HG03558 (cell line): ENCODE measurements around the gene SETD3.

Source experiments
- ATAC-seq: cut with Tn5 transposase; IDR thresholded peaks from one replicate; pipeline ENCODE4 v1.9.1; 2021; ENCODE audit warnings: moderate number of reproducible peaks; ENCODE audit not compliant: unreplicated experiment; ENCODE audit errors: extremely low read depth

Gene SETD3

DNA sequence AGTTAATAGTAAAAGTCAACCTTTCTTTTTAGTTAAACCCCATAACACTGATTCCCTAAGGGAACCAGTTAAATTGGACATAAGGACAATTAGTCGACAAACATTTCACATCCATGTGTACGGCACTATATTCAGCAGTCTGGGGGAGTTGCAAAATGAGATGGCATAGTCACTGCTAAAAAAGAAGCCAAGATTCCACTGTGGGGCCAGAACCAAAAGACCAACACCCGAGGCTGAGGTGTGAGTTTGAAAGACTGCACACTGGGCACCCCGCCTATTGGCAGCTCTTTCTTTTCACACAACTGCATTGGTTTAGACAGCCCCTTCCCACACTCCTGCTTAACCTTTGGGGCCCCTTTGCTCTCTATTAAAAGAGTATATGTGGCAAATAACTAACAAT, 16.7 kb downstream of the SETD3 start:
- ATAC-seq = no peak

DNA sequence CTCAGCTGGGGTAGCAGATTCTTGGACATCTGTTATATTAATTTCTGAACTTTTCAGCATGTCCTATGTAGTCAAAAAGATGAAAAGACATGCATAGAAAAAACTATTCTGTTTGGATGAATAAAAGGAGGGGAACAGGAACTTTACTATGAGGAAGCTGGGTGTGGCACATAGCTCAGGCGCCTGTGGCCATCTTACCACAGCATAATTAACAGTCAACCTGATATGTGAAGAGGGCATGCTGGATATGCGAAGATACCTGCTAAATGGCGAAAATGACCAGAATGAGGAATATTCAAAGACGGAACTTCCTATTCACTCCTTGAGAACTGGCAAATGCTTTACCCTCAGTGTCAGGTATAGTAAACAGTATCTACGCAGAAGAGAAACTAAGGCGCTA, 18.4 kb downstream of the SETD3 start:
- ATAC-seq = no peak

DNA sequence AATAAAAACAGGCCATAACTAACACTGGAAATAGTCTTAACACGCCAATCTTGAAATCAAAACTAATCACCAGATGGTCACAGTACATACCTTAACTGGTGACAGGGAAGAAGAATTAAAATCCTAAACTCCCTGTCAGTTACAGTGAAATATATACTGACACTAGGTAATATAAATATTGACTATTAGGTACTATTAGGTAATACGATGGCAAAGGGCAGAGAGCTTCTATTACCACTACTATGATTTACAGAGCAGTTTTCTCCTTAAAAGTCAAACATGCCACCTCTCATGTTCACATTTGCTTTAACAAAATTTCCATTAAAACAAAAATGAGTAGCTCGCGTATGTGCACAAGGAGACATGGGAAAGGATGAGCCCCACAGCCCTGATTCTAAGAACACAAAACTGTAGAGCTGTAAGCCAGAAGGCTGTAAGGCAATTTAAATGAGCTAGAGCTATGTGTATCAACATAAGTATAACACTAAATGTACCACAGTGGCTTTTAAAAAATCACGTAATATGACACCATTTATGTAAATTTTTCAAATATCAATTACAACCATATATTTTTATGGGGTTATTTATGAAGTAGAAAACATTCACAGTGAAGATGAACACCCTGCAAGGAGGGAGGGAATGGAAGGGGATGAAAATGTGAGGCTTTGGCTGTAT, 19.1 kb downstream of the SETD3 start:
- no peak for ATAC-seq

DNA sequence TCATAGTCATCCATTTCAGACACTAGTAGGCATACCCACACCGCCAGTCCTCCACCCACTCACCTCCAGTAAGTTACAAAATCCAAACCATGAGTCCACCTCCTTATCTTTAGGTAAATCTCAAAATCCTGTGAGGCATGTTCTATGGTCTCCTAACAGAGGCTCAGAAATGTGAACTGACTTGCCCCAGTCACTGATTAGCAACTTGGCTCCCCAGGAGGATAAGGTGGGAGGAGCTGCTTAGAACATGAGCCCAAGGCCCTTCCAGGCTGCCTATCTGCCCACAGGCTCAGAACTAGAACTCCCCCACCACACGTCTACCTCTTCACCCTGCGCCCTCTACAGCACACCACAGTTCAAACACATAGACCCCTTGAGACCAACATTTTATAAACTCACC, 19.9 kb downstream of the SETD3 start:
- no peak for ATAC-seq

DNA sequence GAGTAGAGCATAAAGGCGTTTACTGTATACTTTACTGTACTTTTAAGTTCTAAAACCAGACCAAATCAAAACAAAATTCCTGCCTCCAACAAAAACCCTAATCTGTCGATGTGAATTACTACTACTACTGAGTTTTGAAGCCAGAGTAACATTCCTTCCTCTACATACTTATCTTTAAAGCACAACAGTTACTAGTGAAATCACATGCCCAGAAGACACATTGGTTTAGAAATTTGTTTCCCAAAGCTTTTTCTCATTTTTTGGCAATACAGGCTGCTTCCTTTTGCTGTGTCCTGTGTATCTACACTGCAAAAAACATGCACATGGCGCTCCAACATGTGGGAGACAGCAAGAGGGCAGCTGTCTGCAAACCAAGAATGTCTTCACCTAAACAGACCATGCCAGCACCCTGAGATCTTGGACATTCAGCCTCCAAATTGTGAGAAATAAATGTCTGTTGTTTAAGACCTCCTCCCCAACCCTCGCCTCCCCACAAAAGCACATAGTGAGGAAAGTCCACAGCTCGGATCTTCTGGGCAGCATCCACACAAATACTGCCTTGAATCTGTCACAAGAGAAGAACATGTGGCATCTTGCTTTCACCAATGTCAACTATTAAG, 21.1 kb downstream of the SETD3 start:
- ATAC-seq = no peak

DNA sequence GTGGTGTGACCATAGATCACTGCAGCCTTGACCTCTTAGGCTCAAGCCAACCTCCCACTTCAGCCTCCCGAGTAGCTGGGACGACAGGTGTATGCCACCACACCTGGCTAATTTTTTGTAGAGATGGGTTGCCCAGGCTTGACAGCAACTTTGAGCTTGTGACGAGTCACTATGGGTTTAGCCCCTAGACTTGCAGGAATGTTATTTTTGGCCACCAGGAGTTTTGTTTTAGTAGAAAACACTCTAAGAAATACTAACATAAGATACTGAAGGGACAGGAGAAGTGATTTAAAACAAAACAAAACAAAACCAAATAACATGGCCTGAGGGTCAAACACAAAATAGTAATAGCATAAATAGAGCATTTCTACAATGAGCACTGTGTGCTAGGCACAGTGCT, 26.4 kb downstream of the SETD3 start:
- ATAC-seq = no peak

DNA sequence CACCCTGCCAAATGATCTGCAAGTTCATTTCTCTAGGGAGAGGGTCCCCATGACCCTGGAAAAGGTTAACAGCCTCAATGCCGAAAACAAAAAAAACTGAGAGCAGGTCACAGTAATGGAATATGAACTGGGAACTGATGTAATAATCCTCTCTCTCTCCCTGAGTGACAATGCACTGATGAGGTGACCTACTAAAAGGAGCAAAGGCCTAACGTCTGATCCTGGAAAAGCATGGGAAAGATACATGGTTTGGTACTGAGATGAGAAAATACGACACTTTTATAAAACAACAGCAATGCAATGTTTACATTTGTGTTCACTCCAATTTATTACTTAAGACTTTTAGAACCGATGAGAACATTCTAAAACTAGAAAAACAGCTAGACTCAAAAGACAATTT, 27.7 kb downstream of the SETD3 start:
- ATAC-seq = no peak

DNA sequence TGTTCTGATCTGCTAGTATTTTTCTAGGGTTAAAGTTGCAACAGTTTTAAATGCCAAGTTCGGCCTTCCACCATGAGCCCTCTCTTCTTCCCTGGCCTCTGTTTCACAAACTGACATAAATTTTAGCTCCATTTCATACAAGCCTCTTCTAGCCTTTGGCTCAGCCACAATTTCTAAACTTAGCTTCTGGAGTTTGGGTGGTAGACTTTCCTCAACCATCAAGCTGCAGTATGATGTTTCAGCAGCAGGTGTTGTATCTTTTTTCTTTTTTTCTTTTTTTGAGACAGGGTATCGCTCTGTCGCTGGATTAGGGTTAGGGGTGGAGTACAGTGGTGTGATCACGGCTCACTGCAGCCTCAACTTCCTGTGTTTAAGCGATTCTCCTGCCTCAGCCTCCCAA, 29.4 kb downstream of the SETD3 start:
- ATAC-seq = no peak

DNA sequence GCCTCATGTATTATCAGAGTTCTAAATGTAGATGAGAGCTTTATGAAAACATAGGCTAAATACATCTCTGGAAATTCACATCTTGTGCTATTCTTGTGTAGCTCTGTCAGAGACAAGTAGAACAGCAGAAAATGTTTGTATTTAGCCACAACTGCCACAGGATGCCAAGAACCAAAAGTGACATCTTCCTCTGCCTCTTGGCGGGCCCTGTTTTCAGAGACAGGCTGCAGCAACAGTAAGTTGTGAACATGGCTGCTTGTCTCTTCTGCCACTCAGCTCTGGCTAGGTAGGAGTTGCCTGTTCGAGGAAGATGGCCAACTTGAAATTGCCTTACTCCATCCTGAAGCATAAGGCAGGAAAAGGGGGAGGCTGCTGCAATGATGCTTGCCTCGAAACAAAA, 30.4 kb downstream of the SETD3 start:
- ATAC-seq = no peak

DNA sequence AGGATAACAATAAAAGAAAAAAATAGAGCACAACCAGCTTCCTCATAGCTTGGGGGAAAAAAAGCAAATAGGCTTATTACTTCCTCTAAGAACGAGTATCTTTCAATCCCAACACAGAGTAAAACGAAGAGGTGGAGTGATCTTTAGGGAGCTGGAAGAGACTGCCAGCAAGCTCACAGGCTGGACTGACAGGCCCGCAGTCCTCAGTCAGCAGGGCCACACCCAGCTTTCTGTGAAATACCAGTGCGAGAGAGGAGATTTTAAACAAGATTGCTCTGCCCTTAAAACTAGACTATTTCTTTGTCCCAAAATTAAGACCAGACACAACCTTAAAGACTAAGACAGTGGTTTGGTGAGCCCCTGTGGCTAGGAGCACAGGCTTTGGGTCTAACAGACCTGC, 32.9 kb downstream of the SETD3 start:
- ATAC-seq = no peak

DNA sequence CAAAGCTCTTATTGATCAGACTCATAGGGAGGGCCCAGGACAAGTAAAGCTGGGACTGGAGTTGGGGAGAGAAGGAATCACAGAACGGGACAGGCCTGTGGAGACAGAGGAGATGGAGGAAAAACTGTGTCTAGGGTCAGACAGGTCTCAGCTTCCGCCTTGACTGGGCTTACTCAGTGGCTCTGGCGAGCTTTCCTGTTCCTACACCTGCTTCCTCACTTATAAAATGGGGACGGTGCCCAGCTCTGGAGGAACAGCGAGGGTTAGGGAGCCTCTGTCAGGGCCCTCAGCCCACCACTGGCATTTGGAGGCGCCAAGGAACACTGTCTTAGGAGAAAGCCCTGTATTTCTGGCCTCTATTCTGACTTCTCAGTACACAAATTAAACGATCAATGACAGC, 34.7 kb downstream of the SETD3 start:
- ATAC-seq = no peak

DNA sequence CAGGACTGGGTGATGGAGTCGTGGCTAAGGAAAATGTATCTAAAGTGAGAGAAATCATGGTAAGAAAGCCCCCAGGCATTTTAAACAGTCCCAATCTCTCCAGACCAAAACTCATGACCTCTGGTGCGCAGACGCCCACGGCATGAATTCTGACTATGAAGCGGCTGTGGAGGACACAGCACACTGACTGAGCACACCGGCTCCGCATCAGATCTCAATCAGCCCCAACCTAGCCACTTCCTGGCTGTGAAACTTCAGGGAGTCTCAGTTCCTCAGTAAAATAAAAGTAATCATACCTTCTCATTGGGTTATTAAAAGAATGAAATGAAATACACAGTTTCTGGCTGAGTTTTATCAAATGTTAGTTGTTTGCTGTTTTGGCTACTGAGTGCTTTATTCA, 38.7 kb downstream of the SETD3 start:
- no peak for ATAC-seq

DNA sequence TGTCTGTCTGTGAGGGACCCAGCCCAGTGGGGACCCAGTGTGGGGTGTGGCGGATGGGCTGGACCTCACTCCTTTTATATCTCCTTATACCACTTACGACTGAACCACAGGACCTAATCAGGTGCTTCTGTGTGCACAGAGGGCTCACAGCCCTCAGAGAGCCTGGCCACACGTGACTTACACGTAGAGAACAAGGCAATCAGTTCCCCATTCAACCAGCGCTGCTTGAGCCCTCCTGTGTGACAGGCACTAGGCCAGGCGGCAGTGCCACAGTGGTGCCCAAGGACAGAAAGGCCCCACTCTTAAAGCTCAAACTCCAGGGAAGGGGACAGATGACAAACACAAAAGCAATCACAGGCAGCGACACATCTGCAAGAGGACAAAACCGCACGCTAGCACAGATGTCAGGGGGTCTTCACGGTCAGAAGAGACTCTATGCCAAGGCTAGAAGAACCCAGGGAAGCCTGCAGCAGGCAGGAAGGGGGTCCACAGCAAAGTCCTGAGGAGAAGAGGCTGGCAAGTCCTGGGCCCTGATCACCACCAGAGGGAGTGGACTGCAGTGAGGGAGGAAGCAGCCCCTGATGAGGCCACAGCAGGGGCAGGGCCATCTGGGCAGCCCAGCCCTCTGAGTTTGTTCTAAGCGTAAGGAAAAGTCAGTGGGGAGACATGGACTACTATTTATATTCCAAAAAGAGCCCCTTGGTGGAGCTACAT, 39.3 kb downstream of the SETD3 start:
- ATAC-seq = no peak

DNA sequence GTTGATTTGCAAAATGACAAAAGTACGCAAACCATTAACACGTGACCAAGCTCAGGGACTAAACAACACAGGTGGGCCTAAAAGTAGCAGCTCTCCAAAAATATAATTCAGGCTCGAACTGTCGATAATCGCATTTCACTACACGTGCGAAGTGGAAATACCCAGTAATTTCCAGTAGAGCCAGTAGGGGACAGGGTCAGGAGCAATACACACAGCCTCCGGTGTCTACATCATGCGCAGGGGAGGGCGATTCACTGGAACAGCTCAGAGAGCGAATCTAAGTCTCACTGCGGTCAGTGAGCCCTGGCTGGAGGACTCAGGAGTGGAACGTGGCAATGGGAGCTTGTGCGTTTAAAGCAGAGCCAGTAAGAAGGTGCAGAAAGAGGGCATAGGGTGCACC, 40.4 kb downstream of the SETD3 start:
- ATAC-seq = no peak

DNA sequence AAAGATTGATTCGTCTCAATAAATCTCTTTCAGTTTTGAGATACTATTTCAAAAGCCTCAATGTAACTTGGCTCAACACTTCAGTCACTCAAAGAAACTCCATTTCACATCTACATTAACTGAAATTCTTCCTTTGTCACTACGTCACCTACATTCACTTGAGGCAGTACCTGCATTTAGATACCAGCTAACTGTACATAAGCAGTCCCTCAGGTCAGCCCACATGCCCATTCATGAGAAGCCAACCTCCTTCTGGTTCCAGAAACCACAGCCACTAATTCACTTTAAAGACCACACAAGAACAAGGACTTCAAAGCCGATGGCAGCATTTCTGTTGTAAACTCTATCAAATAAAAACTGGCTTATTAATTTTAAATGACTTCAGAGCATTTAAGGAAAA, 43.0 kb downstream of the SETD3 start:
- ATAC-seq = no peak

DNA sequence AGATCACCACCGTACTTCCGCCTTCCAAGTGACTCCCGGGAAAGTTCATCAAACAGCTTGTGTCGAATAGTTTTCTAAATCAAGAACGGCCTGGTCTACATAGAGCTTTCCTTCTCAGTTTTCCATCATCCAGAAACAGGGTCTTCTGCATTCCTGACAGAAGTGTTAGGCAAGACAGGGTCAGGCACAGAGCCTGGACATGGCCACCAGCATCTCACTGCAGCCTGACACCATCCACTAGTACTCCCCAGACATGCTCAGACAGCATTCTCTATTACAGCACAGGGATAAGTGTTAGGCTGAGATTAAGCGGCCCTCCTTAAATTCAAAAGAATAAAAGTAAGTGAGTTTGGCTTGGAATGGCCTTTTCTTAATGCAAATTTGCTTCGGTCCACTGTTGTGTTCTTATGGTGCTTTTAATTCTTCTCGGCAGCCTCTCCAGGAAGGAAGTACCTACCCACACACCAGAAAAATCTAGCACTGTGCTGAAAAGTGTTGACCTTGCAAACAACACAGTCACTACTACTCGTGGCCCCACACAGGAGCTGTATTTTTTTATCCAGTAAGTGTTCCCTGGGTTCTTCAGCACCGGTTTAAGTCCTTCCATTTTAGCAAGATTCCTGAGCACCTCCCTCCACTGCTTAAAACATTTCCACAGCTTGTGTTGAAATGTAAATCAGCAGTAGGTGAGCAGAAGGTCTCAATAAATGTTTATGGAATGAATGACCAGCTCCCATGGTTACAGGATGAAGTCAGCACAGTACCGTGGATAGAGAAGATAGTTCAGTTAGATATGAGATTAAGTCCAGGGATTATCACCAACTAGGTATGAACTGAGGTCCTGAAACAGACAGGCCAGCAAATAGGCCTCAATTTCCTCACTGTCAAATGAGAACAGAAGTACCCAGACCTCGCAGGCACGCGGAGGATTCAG, 44.1 kb downstream of the SETD3 start:
- ATAC-seq = no peak

DNA sequence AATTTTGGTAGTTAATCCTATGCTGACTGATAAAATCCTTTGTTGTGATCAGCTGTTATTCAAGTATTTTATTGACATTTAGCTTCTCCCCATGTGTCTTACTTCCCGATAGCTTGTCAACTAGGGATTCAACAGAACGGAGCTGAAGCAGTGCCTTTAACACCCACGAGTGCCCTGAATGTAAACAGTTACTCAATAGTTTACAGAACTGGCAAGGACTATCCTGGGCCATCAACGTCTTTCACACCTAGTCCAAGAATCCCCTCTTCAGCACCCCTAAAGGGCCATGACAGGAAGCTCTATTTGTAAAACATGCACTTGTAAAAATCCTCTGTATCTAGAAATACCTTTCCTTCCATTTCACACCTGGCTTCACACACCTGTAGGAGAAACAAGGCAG, 45.3 kb downstream of the SETD3 start:
- no peak for ATAC-seq

DNA sequence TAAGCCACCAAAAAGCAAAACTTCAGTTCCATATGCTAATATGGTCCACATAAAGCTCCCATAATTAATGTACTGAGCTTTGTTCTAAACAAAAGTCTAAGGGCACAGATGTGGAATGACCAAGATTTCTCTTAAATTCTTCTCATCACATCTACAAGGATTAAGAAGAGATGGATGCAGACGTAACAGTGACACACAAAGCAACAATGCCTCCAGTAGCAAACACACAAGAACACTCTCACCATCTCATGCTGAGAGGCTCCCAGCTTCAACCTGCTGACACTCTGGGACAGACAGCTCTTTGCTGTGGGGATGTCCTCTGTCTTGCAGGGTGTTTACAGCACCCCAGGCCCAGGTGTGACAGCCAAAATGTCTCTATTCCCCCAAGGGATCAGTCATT, 48.2 kb downstream of the SETD3 start:
- no peak for ATAC-seq

DNA sequence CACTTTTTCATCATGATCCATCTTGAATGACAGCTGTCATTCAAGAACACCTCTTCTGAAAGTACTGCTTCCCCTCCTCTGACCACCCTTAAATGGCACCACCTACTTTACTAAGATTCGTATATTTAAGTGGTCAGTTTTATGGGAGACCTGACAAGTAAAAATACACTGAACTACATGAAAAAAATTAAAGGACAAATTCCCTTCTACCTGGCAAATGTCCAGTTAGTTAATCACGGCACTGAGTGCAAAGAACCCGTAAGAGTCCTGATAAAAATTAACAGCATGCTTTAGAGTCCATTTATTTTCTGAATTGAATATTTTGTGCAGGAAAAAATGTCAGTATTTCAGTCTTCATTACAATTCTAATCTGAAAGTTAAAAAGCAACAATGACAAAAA, 48.7 kb downstream of the SETD3 start:
- no peak for ATAC-seq

DNA sequence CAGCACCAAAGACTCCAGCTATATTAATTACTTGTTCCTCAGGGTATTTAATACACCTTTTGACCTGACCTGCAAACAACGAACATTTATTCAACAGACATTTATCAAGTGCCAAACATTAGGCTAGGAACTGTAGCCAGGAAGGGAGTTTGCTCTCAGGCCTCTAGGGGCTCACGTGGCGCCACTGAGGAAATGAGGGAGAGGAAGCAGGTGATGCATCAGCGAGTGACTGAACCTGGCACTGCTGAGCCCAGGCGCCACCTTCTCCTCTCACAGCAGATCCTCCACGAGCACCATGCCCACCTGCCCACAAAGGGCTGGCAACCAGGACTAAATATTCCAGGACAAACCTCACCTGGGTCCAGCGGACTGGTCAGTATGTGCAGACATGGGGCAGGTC, 50.2 kb downstream of the SETD3 start:
- no peak for ATAC-seq
